Activated CD8-positive, alpha-beta memory T cell treated with anti-CD3 and anti-CD28 coated beads, Interleukin-2, amount 50 U/mL, for 1 hour (primary cell): ENCODE results near the gene NT5DC1.

Experiments used
- DNase-seq: peaks from one replicate; pipeline ENCODE4 v3.0.0-alpha.2; 2020; ENCODE audit errors: extremely low read depth

NT5DC1 gene

GRCh38 chr6:116191881-116192280, 91.2 kb downstream of the NT5DC1 start:
- no peak for DNase-seq

- no peak for DNase-seq
Measured at GRCh38 chr6:116192786-116193185, 92.1 kb downstream of the NT5DC1 start.

GRCh38 chr6:116196841-116197240, 96.2 kb downstream of the NT5DC1 start:
- DNase-seq, result no peak

GRCh38 chr6:116200619-116201249, 100.1 kb downstream of the NT5DC1 start:
- DNase-seq, result no peak

GRCh38 chr6:116201538-116201937, 100.9 kb downstream of the NT5DC1 start:
- DNase-seq, result no peak

- DNase-seq, result no peak
Measured at GRCh38 chr6:116205281-116205680, 104.6 kb downstream of the NT5DC1 start.

- DNase-seq, result no peak
Measured at GRCh38 chr6:116206231-116206903, 105.7 kb downstream of the NT5DC1 start.

- DNase-seq, result no peak
Measured at GRCh38 chr6:116208056-116208785, 107.6 kb downstream of the NT5DC1 start.

GRCh38 chr6:116210316-116210715, 109.7 kb downstream of the NT5DC1 start:
- no peak for DNase-seq

GRCh38 chr6:116210750-116211425, 110.2 kb downstream of the NT5DC1 start:
- DNase-seq, result no peak

GRCh38 chr6:116214681-116215080, 114.0 kb downstream of the NT5DC1 start:
- DNase-seq, result no peak

- DNase-seq, result no peak
Measured at GRCh38 chr6:116215414-116215813, 114.8 kb downstream of the NT5DC1 start.

GRCh38 chr6:116217069-116217468, 116.4 kb downstream of the NT5DC1 start:
- no peak for DNase-seq

- DNase-seq, result no peak
Measured at GRCh38 chr6:116218172-116218633, 117.5 kb downstream of the NT5DC1 start.

- no peak for DNase-seq
Measured at GRCh38 chr6:116218866-116219265, 118.2 kb downstream of the NT5DC1 start.

GRCh38 chr6:116221067-116221466, 120.4 kb downstream of the NT5DC1 start:
- no peak for DNase-seq

GRCh38 chr6:116221911-116222310, 121.3 kb downstream of the NT5DC1 start:
- no peak for DNase-seq

- no peak for DNase-seq
Measured at GRCh38 chr6:116223355-116223754, 122.7 kb downstream of the NT5DC1 start.

- no peak for DNase-seq
Measured at GRCh38 chr6:116229287-116229913, 128.7 kb downstream of the NT5DC1 start.

- DNase-seq, result no peak
Measured at GRCh38 chr6:116234689-116235088, 134.0 kb downstream of the NT5DC1 start.

- DNase-seq, result no peak
Measured at GRCh38 chr6:116238083-116238482, 137.4 kb downstream of the NT5DC1 start.

- no peak for DNase-seq
Measured at GRCh38 chr6:116239256-116239655, 138.6 kb downstream of the NT5DC1 start.
